ENCODE results near the gene MAGI2. TPM values are rescaled to one million over a fixed set of nuclear protein-coding genes. Genes with fewer than 3 reads are reported as not detected.

The MAGI2 gene
- total and polyA plus RNA-seq, 4 donors: 0.37 to 4.1 (median 1.4) TPM

- no peak for TF ChIP-seq REST (IDR thresholded peaks at IDR 0.05)
- TF ChIP-seq MAX (IDR thresholded peaks at IDR 0.05): no peak
- TF ChIP-seq GABPA (IDR thresholded peaks at IDR 0.05 in 1 of 2, conservative IDR thresholded peaks at IDR 0.05 in 1 of 2): no peak
- no peak for TF ChIP-seq RXRA (IDR thresholded peaks at IDR 0.05)
- TF ChIP-seq SP1 (IDR thresholded peaks at IDR 0.05): no peak
- TF ChIP-seq TAF1 (conservative IDR thresholded peaks at IDR 0.05): no peak
- TF ChIP-seq NR2F2 (IDR thresholded peaks at IDR 0.05): no peak
- TF ChIP-seq FOXA1 (IDR thresholded peaks at IDR 0.05): no peak
- TF ChIP-seq RAD21 (IDR thresholded peaks at IDR 0.05): no peak
- no peak for TF ChIP-seq JUND (IDR thresholded peaks at IDR 0.05)
- TF ChIP-seq HNF4A (conservative IDR thresholded peaks at IDR 0.05): no peak
- no peak for TF ChIP-seq YY1 (IDR thresholded peaks at IDR 0.05)
Observed at GRCh38 chr7:78571292-78571691, 882.2 kb downstream of the MAGI2 start (continued).

GRCh38 chr7:78568690-78569089, 884.8 kb downstream of the MAGI2 start:
- Histone ChIP-seq H3K27me3 (ENCODE audit: control insufficient read depth in 4 of 4, insufficient read depth in 4 of 4, low read length in 3 of 4) (no peaks in the 10 kb centered on the region), H3K9me3 (ENCODE audit: control insufficient read depth in 4 of 4, low read length in 3 of 4) (no peaks in the 10 kb centered on the region), H3K4me3 (ENCODE audit: low read depth in 1 of 3, low read length in 3 of 3) (no peak overlapping the region), H3K4me1 (ENCODE audit: control insufficient read depth in 4 of 4, insufficient read depth in 4 of 4, low read length in 3 of 4) (no peaks in the 10 kb centered on the region), H3K27ac (ENCODE audit: low read depth in 1 of 2, low read length in 2 of 2) (no peak overlapping the region), H3K9ac (ENCODE audit: low read depth in 1 of 2, low read length in 2 of 2) (no peak overlapping the region), H3K36me3 (ENCODE audit: control insufficient read depth in 4 of 4, insufficient read depth in 3 of 4, low read depth in 1 of 4, low read length in 3 of 4) (no peaks in the 10 kb centered on the region)
- 88% methylated on average over 4 of the region's 4 CpGs for WGBS
- DNase-seq (ENCODE audit: low spot score): no peak
- no peak for TF ChIP-seq EGR1 (IDR thresholded peaks at IDR 0.05; ENCODE audit: low read depth in 2 of 2)
- TF ChIP-seq NR2F2 (IDR thresholded peaks at IDR 0.05): no peak
- no peak for TF ChIP-seq FOXA1 (IDR thresholded peaks at IDR 0.05)
- no peak for TF ChIP-seq ATF3 (IDR thresholded peaks at IDR 0.05)
- no peak for TF ChIP-seq TAF1 (conservative IDR thresholded peaks at IDR 0.05)
- no peak for TF ChIP-seq ZBTB33 (IDR thresholded peaks at IDR 0.05)
- TF ChIP-seq HNF4A (conservative IDR thresholded peaks at IDR 0.05): no peak
- TF ChIP-seq JUND (IDR thresholded peaks at IDR 0.05): no peak
- no peak for TF ChIP-seq RAD21 (IDR thresholded peaks at IDR 0.05)
- no peak for TF ChIP-seq YY1 (IDR thresholded peaks at IDR 0.05)
- TF ChIP-seq FOXA2 (IDR thresholded peaks at IDR 0.05): no peak
- TF ChIP-seq REST (IDR thresholded peaks at IDR 0.05): no peak
- TF ChIP-seq MAX (IDR thresholded peaks at IDR 0.05): no peak
- TF ChIP-seq HNF4G (IDR thresholded peaks at IDR 0.05): no peak
- TF ChIP-seq CTCF (IDR thresholded peaks at IDR 0.05; ENCODE audit: low read depth, low read length, missing input control): no peak
- no peak for TF ChIP-seq GABPA (IDR thresholded peaks at IDR 0.05 in 1 of 2, conservative IDR thresholded peaks at IDR 0.05 in 1 of 2)
- no peak for TF ChIP-seq SP1 (IDR thresholded peaks at IDR 0.05)

Measured in liver (tissue), 9 donors.